Activated B cell treated with CpG ODN at 0.5 μM for 24 hours (primary cell): Measurements from ENCODE around the gene TMEM184A. TPM values are rescaled to one million over a fixed set of nuclear protein-coding genes. Genes with fewer than 3 reads are reported as not detected.

Experiments
- ATAC-seq: fragments of 200-7000 bp; cut with Tn5 transposase; one replicate; pipeline ENCODE4 v1.10.0; 2021; ENCODE audit warnings: low read depth, mild to moderate bottlenecking, moderate library complexity
- CTCF ChIA-PET: fragments of 350-600 bp; sonication (Branson Sonifier 250); formaldehyde crosslinking; loops from one replicate; lab custom pipeline; 2021; ENCODE audit warnings: antibody characterized with exemption; lab: Charles Lee
- POLR2A ChIA-PET: fragments of 350-600 bp; sonication (Branson Sonifier 250); formaldehyde crosslinking; loops from one replicate; lab custom pipeline; 2021; ENCODE audit warnings: antibody characterized with exemption; lab: Charles Lee
- DNase-seq: peaks from one replicate; pipeline ENCODE4 v3.0.0; 2022
- H3K27ac Mint-ChIP-seq: one replicate; pipeline ENCODE4 v1.8.0; 2020; ENCODE audit warnings: mixed read lengths
- H3K27me3 Mint-ChIP-seq: one replicate; pipeline ENCODE4 v1.8.0; 2021; ENCODE audit warnings: mixed read lengths
- H3K36me3 Mint-ChIP-seq: one replicate; pipeline ENCODE4 v1.8.0; 2021; ENCODE audit warnings: low read depth, mixed read lengths
- H3K4me1 Mint-ChIP-seq: one replicate; pipeline ENCODE4 v1.8.0; 2021; ENCODE audit warnings: mixed read lengths
- H3K4me3 Mint-ChIP-seq: one replicate; pipeline ENCODE4 v1.8.0; 2020; ENCODE audit warnings: mild to moderate bottlenecking, mixed read lengths
- H3K9me3 Mint-ChIP-seq: one replicate; pipeline ENCODE4 v1.8.0; 2020; ENCODE audit warnings: mixed read lengths
- intact Hi-C: fragments of 100-400 bp; cut with micrococcal nuclease; formaldehyde crosslinking; loops from one replicate; pipeline ENCODE4 v1.15.1; 2024
- total RNA-seq: library from RNA; stranded (reverse); gene quantifications from 2 replicates; pipeline ENCODE4 v1.2.3, GENCODE V29; 2022
- TF ChIP-seq, protein P1 (sequence below): fragments of 200-600 bp; IDR thresholded peaks from one replicate; pipeline ENCODE4 v1.8.0; 2022; ENCODE audit warnings: antibody characterized with exemption, mild to moderate bottlenecking

TMEM184A gene
- total RNA-seq, 1 donor from 2014 or later, result not detected

DNA sequence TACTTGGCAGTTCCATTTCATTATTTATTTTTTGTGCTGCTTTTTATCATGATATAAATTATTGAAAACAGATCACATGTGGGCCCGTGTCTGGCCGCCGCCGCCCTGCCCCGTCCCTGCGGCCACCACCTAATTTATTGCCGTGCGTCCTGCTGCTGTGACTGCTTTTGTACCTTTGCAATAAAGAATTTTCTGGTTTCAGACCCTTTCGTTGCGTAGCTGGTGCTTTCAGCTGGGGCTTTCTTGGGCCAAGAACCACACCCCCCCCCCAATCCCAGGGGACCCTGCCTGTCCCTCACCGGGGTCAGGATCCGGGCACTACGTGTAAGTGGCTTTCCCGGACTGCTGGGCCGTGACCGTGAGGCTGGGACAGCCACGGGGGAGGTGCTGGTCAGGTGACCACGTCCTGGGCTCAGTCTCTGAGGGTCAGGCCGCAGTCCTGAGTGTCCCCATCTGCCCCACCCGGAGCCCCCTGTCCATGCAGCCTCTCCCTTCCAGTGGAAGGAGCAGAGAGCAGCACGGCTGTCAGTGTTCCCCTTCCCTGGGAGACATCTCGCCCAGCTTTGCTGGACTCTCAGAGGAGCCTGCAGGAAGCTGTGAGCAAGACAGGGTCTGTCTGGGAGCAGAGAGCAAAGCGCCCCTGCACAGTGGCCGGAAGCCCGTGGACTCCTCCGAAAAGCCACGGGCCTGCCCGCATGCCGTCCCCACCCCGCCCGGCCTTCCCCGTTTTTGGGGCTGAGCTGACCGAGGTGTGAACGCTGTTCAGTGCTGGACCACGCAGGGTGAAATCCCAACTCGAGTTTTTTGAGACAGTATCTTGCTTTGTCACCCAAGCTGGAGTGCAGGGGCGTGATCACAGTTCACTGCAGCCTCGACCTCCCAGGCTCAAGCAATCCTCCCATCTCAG is 12.9 kb downstream of the TMEM184A start:
- H3K36me3 Mint-ChIP-seq, result peaks cover 38% of the 10 kb centered on the region
- ChIA-PET POLR2A (interaction anchor here (0.5 to 1.3 kb wide), 2 partner anchors 8 to 1016 kb away, joined by 3 read pairs; partner anchors contain the start of gene IQCE), CTCF (no interaction called here)
- intact Hi-C loops, result no loop called here
- H3K27me3 Mint-ChIP-seq, result no peaks in the 10 kb centered on the region
- TF ChIP-seq, protein P1, sequence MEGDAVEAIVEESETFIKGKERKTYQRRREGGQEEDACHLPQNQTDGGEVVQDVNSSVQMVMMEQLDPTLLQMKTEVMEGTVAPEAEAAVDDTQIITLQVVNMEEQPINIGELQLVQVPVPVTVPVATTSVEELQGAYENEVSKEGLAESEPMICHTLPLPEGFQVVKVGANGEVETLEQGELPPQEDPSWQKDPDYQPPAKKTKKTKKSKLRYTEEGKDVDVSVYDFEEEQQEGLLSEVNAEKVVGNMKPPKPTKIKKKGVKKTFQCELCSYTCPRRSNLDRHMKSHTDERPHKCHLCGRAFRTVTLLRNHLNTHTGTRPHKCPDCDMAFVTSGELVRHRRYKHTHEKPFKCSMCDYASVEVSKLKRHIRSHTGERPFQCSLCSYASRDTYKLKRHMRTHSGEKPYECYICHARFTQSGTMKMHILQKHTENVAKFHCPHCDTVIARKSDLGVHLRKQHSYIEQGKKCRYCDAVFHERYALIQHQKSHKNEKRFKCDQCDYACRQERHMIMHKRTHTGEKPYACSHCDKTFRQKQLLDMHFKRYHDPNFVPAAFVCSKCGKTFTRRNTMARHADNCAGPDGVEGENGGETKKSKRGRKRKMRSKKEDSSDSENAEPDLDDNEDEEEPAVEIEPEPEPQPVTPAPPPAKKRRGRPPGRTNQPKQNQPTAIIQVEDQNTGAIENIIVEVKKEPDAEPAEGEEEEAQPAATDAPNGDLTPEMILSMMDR, result no peak
- H3K4me1 Mint-ChIP-seq, result no peaks in the 10 kb centered on the region
- no peak overlapping the region for H3K27ac Mint-ChIP-seq
- no peaks in the 10 kb centered on the region for H3K9me3 Mint-ChIP-seq
- ATAC-seq (no peak), DNase-seq (no peak)
- H3K4me3 Mint-ChIP-seq, result no peak overlapping the region

DNA sequence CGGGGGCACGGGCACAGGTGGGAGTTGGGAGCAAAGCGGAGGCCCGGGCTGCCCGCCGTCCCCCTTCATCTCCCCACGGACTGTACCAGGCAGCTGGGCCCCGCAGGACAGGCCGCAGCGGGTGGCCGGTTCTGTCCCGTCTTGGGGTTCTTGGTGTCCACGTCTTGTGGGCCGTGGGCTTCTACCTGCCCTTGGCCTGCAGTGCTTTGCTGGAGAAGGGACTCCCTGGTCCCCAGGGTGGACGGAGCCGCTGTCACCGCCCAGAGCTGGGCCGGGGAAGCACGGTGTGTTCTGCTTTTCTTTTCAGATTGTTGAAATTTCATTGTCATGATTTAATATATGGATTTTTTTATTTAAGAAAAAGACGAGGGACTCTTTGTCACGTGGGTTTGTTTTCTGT is 13.7 kb downstream of the TMEM184A start:
- ChIA-PET CTCF (no interaction called here), POLR2A (interaction anchor here (0.5 kb wide), 1 partner anchor 1017 kb away, joined by 3 read pairs; the partner anchor contains the start of gene IQCE)
- H3K4me3 Mint-ChIP-seq, result no peak overlapping the region
- no peak overlapping the region for H3K27ac Mint-ChIP-seq
- no peaks in the 10 kb centered on the region for H3K27me3 Mint-ChIP-seq
- ATAC-seq (no peak), DNase-seq (no peak)
- intact Hi-C loops, result no loop called here
- TF ChIP-seq, protein P1, result no peak
- no peaks in the 10 kb centered on the region for H3K4me1 Mint-ChIP-seq
- no peaks in the 10 kb centered on the region for H3K9me3 Mint-ChIP-seq
- H3K36me3 Mint-ChIP-seq, result peaks cover 41% of the 10 kb centered on the region

- CTCF ChIA-PET, result no interaction called here
- Mint-ChIP-seq H3K36me3 (peaks cover 44% of the 10 kb centered on the region), H3K4me3 (no peak overlapping the region), H3K4me1 (no peaks in the 10 kb centered on the region), H3K9me3 (no peaks in the 10 kb centered on the region), H3K27ac (no peak overlapping the region), H3K27me3 (no peaks in the 10 kb centered on the region)
- intact Hi-C loops, result no loop called here
- DNase-seq (no peak), ATAC-seq (no peak)
- TF ChIP-seq, protein P1, result no peak
- POLR2A ChIA-PET, result no interaction called here
These were observed 14.4 kb downstream of the TMEM184A start for GRCh38 chr7:1541431-1542162.

DNA sequence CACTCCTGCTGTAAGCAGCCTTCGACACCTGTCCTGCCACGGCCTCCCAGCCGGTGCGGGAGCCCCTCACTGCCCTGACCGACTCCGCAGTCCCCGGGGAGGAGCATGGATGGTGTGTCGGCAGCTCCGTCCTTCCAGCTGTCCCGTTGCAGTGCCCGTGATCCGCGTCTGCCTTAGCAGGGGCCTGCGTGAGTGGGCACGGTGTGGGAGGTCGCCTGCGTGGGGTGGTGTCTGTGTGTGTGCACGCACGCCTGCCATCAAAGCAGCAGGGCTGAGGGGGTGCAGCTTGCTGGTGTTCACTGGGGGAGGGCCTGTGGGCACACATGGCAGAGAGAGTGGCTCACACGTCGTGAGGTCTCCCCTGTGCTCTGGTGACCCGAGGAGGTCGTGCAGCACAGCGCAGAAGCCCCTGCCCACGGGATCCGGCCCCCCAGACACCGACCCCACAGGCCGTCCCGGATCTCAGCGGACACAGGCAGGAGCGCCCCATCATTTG is 15.2 kb downstream of the TMEM184A start:
- Mint-ChIP-seq H3K9me3 (no peaks in the 10 kb centered on the region), H3K27ac (no peak overlapping the region), H3K36me3 (peaks cover 52% of the 10 kb centered on the region), H3K4me3 (no peak overlapping the region), H3K4me1 (no peaks in the 10 kb centered on the region), H3K27me3 (no peaks in the 10 kb centered on the region)
- ATAC-seq (no peak), DNase-seq (no peak)
- CTCF ChIA-PET, result no interaction called here
- POLR2A ChIA-PET, result no interaction called here
- TF ChIP-seq, protein P1, result no peak
- intact Hi-C loops, result no loop called here
